GM19467 (cell line): ENCODE results near the gene IGF2R.
"Not testable (repeated sequence)": the region's sequence is repeated elsewhere in the genome, so short reads cannot be mapped to it uniquely, and the experiment has no call there.

ENCODE experiments used
- ATAC-seq: cut with Tn5 transposase; IDR thresholded peaks from one replicate; pipeline ENCODE4 v1.9.1; 2021; ENCODE audit warnings: mild to moderate bottlenecking, moderate library complexity; ENCODE audit not compliant: unreplicated experiment

Gene IGF2R

DNA sequence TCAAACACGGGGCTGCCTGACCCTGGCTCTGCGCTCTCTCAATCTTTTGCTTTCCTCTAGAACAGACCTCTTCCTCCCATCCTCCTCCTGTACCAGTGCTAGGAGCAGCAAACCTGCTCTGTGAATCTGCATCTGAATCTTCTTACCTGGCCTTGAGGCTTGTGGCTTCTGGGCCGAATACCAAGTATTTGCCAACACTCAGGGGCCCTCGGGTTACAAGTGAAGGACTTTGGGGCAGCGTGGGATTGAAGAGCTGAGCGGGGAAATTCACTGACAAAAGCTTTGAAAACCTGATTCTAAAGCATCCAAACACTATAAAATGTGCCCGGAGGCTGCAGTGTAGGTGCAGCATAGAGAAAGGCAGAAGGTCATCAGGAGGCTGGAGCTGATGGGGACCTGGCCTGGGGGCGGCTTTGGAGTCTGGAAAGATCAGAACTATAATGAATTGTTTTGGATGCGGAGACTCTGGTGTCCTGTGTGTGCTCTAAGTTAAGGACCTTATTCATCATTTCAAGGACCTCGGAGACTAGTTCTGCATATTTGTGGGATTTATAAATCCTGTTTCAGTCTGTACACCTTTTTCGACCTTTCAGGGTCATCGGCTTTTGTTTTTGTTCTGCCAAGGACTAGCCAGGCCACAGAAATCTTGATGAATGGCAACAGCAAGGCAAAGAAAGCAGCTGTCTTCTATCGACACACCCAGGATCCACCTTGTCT is 16.4 kb upstream of the IGF2R start:
- no peak for ATAC-seq

DNA sequence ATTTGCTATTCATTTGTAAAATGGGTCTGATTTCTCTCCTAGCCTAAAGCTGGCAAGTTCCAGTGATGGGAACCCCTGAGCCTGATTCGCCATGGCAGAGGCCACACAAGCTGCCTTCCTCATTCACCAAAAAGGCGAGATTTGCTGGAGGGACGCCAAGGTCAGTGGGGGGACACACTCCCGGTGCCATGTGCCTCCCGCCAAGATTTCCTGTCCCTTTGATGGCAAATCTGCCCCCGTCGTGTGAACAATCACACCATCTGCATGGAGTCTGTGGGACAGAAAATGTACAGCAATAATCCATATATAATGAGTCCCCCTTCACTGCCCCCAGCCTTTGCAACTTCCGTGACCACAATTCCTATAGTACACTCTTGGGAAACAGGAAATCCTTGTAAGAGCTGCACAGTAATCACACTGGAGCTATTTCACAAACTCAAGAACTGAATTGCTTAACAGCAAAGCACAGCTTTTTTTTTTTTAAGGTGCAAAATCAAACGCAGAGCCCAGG is 15.7 kb upstream of the IGF2R start:
- ATAC-seq = no peak

DNA sequence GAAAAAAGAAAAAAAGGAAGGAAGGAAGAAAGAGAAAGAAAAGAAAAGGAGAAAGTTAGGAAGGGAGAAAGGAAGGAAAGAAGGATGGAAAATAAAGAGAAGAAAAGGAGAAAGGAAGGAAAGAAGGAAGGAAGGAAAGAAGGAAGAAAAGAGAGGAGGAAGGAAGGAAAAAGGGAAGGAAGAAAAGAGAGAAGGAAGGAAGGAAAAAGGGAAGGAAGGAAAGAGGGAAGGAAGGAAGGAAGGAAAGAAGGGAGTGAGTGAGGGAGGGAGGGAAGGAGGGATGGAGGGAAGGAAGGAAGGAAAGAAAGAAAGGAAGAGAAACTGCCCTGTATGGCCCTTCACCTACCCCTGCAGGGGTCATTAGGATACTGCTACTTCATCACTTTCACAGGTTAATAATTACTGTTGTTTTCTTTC is 12.9 kb upstream of the IGF2R start:
- no peak for ATAC-seq

DNA sequence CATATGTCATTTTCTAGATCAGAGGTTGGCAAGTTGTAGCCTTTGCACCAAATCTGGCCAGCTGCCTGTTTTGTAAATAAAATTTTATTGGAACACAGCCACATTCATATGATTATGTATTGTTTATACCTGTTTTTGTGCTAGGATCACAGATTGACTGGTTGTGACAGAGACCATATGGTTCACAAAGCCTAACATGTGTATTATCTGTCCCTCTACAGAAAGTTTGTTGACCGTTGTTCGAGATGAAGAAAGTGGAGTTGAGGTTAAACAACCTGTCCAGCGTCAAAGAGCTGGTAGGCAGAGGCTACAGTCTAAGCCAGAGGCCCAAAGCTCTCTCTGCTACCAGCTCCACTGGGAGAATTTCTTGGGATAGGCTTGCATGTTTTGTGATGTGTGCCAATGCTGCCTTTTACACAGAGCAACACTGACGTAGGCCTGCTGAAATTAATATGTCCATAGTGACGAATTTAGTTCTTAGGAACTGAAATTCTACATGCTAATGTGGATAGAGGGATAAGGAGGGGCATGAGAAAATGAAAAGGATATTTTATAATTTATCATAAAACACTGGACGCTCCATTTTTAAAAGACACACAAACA is 11.7 kb upstream of the IGF2R start:
- ATAC-seq = no peak

DNA sequence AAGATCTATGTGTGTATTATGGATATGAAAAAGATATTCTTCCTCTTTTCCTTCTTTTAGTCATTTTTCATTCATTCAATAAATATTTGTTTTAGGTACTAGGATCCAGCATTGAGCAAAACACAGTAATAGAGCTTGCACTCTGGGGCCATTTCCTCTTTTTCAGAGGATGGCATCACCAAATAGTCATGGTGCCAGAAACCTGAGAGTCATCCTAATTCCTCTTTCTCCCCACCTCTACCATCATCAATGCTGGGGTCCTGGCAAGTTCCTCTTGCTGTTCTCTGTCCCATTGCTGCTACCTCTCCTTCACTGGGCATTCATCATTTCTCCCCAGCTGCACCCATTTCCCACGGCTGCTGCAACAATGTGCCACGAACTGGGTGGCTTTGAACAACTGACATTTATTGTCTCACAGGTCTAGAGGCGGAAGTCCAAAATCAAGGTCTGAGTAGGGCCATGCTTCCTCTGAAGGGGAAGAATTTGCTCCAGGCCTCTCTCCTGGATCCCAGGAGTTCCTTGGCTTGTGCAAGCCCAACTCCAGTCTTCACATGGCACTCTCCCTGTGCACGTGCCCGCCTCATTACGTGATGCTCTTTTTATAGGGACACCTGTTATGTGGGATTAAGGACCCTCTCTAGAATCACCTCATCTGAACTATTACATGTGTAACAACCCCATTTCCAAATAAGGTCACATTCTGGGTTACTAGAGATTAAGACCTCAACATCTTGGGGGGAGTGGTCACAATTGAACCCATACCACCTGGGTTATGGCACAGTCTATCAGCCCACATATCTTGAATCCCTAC is 9.5 kb upstream of the IGF2R start:
- no peak for ATAC-seq

DNA sequence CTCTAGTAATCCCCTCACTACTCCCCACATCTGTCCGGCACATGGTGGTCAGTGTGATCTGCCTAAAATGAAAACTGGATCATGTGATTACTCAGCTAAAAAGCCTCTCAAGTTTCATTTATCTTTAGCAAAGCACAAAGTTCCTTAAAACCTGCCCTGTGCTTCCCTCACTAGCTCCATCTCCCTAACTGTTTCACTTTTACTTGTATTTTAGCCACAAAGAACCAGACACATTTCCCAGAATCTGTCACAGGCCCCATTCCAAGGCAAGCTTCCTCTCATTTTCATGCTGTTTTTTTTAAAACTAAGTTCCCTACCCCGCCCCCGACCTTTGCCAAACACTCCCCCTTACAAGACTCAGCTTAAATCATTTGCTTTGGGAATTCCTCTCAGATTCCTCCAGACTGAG is 8.9 kb upstream of the IGF2R start:
- no peak for ATAC-seq

DNA sequence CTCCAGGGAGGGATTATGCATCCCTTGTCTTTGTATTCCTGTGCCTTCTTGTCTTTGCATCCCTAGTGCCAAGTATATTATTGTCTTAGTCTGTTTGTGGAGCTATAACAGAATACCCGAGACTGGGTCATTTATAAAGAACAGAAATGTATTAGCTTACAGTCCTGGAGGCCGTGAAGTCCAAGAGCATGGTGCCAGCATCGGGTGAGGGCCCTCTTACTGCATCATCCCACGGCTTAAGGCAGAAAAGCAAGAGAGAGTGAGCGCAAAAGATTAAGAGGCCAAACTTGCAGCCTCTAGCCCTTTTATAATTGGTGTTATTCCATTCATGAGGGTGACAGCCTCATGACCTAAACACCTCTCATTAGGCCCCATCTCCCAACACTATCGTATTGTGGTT is 8.4 kb upstream of the IGF2R start:
- ATAC-seq = no peak

DNA sequence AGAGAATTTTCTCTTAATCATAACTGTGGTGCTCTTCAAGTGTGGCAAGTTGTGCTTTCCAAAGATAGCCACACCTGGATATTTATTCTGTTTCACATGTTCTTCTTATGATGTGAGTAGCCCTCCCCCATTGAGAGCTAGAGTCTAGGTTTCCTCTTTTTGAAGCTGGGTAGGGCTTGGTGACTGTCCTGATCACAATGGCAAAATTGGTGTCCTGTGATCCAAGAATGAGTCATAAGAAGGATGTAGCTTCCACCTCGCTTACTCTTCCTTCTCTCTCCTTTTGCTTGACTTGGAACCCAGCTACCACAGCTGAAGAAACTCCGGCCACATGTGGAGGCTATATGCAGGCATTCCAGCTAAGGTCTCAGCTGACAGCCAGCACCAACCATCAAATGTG is 7.4 kb upstream of the IGF2R start:
- no peak for ATAC-seq

DNA sequence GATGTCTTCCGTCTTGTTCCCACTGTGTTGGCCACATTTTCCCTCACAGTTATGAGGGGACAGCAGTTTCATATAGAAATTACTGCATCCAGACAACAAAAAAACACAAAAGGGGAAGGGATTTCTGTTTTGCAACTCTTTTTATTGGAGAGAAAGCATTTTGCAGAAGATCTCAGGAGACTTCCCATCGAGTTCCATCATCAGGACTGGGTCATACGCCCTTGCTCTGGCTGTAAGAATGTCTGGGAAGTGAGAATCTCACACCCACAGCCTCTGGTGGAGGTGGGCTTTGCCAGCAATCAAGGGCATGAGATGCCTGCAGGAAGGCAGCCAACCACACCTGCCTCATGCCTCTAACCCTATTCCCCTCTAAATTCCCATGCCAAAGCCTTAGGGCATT is 5.8 kb upstream of the IGF2R start:
- no peak for ATAC-seq

DNA sequence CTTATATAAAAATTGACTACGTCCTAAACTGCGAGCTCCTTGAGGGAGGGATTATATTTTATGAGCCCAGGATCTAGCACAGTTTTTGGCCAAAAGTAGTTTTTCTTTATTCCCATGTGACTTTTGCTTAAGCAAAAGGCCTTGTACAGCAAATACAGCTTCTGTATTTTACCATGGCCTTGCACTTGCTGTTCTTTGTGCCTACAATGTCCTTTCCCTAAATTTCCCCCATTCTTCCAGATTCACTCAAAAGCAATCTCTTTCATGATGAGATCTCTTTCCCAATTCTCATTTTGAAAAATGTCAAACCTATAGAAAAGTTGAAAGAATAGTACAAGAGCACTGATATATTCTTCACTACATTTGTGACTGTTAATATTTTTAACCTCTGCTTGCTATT is 4.8 kb upstream of the IGF2R start:
- no peak for ATAC-seq

DNA sequence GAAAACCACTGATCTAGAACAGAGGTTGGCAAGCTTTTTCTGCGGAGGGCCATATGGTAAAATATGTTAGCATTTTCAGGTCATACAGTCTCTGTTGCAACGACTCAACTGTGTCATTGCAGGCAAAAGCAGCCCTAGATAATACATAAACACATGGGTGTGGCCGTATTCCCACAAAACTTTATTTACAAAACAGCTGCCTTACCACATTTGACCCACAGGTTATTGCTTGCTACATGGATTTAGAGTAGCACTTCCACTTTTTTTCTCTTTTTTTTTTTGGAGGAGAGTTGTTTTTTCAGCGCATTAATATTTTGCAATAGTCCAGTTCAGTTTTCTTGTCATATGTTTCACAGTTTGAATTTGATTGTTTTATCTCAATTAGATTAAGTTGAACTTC is 2.5 kb upstream of the IGF2R start:
- ATAC-seq = no peak

DNA sequence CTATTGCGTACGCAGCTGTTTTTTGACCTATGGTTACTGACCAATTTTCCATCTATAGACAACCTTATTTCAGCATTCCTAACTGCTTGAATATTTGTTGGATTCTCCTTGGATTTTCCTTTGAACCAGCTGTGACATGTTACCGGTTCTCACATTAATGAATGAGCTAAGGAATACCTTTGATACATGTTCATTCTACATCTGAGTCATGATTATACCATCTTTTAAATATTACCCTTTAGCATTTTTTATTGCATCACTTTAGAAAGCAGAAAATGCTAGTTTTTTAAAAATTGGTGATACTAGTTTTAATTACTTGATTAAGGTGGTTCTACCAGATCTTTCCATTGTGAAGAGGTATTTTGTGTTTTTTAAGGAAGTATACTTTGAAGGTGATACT is 1.9 kb upstream of the IGF2R start:
- ATAC-seq = no peak

DNA sequence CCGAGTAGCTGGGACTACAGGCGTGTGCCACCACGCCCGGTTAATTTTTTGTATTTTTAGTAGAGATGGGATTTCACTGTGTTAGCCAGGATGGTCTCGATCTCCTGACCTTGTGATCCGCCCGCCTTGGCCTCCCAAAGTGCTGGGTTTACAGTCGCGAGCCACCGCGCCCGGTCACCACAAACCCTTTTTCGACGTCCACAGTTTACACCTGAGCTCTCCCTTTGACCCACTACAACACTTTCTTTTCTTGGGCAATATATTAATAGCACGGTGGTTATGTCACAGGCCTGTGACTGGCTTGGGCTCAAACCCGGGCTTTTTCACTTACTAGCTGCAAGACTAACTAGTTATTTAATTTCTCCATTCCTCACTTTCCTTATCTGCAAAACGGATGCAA is 1.3 kb upstream of the IGF2R start:
- ATAC-seq = not testable (repeated sequence)

DNA sequence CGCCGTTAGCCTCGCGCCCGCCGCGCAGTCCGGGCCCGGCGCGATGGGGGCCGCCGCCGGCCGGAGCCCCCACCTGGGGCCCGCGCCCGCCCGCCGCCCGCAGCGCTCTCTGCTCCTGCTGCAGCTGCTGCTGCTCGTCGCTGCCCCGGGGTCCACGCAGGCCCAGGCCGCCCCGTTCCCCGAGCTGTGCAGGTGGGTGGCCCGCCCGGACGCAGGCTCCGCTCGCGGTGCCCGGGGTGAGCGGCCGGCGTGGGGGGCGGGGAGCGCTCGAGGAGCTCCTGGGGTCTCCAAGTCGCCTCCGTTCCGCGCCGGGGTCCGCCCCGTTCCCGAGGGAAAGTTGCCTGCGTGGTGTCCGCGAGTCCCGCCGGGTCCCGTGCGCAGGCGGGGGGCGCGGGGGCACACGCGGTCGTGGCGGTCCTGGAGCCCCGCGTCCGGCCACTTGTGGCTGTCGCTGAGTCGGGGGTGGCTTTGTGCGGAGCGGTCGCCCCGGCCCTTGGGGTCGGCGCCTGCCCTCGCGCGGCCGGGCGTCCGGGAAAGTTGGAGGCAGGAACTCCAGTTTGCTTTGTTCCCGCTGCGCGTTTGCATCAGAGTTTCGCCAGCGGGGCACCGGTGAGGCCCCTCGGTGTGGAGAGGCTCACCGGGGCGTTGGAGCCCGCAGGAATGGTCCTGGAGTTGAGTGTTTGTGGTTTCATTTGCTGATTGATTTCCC is 476 bp downstream of the IGF2R start:
- ATAC-seq = peak; percentile 27

DNA sequence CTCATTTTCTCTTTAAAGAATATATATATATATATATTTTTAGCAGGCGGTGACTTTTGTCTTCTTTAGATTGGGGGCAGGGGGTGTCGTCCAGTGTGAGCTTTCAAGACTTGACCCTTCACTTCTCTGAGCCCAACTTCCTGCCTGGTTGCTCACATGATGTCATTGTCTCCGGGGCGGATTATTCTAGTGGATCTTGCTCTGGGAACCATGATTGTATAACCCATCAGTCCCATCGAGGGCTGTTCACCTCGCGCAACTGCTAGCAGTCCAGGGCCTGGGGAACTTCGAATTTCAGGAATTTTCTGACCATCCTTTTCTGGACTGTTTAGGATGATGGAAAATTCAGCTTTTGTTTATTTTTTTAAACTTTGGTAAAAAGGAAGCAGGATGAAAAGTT is 1.0 kb downstream of the IGF2R start:
- ATAC-seq = peak; percentile 26

DNA sequence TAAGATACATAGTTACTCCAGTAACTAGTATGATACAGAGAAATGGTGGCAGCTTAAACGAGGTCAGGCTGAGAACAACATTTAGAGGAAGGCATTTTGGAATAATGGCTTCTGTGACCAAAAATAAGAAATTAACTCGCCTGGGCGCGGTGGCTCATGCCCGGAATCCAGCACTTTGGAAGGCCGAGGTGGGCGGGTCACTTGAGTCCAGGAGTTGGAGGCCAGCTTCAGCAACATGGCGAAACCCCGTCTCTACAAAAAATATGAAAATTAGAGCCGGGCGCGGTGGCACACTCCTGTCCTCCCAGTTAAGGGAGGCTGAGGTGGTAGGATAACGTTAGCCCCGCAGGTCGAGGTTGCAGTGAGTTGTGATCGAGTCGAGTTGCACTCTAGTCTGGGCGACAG is 1.8 kb downstream of the IGF2R start:
- ATAC-seq = no peak

DNA sequence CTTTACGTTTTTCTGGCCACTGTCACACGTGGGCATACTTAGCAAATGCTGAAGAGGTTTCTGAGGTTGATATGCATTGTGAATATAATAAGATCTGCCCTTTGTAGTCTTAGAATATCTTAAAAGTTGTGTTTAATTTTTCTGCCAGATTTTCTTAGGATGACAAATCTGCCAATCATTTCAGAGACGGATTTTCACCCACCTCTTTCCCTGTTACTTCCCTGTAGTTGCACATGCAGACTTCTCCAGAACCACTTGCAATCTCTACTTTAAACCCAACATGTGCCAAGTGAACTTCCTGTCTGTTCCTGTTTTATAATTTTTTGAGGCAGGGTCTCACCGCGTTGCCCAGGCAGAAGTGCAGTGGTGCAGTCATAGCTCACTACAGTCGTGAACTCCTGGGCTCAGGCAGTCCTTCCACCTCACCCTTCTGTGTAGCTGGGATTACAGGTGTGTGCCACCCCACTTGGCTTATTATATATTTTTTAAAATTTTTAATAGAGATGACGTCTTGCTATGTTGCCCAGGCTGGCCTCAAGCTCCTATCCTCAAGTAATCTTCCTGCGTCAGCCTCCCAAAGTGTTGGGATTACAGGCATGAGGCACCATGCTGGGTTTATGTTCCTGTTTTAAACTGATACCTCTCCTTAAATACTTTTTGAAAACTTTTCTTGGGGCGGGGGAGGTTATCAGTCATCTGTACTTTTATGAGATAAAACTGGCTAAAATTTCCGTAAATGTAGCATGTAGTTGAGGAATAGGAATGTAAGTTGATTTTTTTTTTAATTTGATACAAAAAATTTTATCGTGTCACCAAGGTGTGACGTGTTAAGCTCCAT is 2.7 kb downstream of the IGF2R start:
- ATAC-seq = no peak

DNA sequence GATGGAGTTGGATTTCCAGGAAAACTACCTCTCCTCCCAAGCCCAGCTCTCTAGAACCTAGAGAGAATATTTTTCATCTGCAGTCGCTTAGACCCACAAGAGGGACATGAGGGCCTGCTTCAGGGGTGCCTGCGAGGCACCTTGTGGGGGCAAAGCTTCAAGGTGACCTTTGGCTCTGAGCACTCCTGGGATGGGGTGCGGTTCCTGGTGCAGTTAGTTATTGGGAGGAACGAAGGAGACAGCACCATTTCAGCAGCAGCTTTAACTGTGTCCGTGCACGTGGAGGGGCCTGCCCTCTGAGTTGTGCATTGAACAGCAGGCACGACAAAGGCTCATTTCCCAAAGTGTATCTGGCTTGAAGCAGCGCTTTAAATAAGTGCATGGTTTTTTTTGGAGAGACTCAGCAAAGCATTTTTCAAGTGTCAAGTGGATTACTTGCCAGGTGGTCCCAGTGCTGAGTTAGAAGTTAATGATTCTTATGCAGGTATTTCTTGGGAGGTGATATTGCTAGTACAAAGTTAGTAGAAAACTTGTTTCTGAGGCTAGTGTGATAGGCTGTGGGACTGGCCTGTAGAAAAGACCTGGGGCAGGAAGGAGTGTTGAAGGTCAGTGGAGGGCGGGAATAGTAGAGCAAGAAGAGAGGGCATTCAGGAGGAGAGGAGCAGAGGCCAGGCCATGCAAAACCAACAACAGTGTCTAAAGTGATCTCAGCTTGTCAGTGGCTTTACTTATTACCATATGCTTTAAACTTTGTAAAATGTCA is 3.8 kb downstream of the IGF2R start:
- no peak for ATAC-seq

DNA sequence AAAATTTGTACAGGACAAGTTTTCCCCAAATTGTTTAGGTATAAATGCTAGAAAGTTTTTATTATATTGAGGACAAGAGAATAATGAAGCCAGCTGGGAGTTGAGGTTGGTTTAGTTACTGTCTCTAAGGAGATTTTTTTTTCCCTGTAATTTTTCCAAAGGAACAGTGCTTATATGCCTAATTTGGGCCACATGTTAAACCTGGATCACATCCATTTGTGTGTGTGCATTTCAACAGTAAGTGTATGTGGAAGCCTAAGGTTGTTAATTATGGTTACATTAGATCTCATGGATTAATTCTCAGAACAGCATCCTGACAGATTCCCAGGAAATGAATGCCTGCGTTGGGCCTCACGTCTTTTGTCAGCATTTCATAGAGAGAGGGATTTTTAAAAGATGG is 4.5 kb downstream of the IGF2R start:
- ATAC-seq = no peak

DNA sequence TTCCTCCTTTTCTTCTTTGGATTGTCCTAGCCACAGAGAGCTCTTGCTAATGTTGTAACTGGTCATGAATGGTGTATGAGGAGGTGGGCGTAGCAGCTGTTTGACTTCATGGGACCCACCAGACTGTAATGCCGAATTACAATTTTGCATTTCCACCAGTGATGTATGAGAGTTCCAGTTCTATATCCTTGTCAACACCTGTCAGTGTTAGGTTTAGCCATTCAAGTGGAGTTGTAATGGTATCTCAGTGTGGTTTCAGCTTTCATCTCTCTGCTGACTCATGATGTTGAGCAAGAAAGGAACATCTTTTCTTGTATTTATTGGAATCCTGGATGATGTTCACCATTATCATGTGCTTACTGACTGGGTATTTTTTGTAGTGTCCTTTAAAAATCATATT is 5.1 kb downstream of the IGF2R start:
- ATAC-seq = no peak
